ENCODE measurements around the gene TBC1D21. TPM values are rescaled to one million over a fixed set of nuclear protein-coding genes. Genes with fewer than 3 reads are reported as not detected.
A peak's percentile ranks its signal among the peaks of the same experiment; 100 is the strongest.

TBC1D21 gene
- polyA plus RNA-seq, 1 donor (not counting 4 experiments of a cell fraction or from before 2014, with no cell fraction given): not detected

DNA sequence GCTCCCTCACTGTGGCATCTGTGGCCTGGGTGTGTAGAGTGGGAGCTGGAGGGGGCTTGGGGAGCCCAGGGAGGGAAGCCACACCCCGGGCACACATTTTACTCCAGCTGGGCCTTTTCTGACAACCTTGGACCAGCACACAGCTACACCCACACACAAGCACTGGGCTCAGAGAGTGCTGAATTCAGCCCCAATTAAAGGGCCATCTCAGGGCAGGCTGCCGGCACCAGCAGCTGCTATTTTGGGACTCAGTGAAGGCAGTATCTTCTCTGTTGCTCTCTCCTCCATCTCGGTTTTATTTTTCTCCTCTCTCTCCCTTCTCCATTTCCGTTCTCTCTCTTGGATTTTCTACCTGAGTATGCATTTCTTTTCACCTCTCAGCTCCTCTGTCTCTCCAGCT, 19.1 kb upstream of the TBC1D21 start:
- H3K4me1 ChIP-seq (ENCODE audit: control insufficient read depth, extremely low read depth, insufficient read depth, low read length): no peaks in the 10 kb centered on the region
- H3K79me2 ChIP-seq (ENCODE audit: control insufficient read depth, insufficient read depth, low read length): no peaks in the 10 kb centered on the region
- FAIRE-seq (no peak), DNase-seq (ENCODE audit: low read depth, low spot score) (no peak)
- no peaks in the 10 kb centered on the region for H3K9me1 ChIP-seq (ENCODE audit: control insufficient read depth, extremely low read depth, insufficient read depth, low read length)
- H3K36me3 ChIP-seq (ENCODE audit: control insufficient read depth in 2 of 2, extremely low read depth in 1 of 2, insufficient read depth in 2 of 2, low read length in 2 of 2): no peaks in the 10 kb centered on the region
- H2AFZ ChIP-seq (ENCODE audit: control insufficient read depth, low read length): no peak overlapping the region
- H3K27me3 ChIP-seq (ENCODE audit: control insufficient read depth, extremely low read depth, insufficient read depth, low read length): peaks cover 24% of the 10 kb centered on the region
- no peaks in the 10 kb centered on the region for H3K9me3 ChIP-seq (ENCODE audit: control insufficient read depth, low read depth, low read length)
- no peak for TF ChIP-seq EZH2 (IDR thresholded peaks at IDR 0.05; ENCODE audit: low read length)
- TF ChIP-seq, protein P1, sequence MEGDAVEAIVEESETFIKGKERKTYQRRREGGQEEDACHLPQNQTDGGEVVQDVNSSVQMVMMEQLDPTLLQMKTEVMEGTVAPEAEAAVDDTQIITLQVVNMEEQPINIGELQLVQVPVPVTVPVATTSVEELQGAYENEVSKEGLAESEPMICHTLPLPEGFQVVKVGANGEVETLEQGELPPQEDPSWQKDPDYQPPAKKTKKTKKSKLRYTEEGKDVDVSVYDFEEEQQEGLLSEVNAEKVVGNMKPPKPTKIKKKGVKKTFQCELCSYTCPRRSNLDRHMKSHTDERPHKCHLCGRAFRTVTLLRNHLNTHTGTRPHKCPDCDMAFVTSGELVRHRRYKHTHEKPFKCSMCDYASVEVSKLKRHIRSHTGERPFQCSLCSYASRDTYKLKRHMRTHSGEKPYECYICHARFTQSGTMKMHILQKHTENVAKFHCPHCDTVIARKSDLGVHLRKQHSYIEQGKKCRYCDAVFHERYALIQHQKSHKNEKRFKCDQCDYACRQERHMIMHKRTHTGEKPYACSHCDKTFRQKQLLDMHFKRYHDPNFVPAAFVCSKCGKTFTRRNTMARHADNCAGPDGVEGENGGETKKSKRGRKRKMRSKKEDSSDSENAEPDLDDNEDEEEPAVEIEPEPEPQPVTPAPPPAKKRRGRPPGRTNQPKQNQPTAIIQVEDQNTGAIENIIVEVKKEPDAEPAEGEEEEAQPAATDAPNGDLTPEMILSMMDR (optimal IDR thresholded peaks at IDR 0.05 in 1 of 3, IDR thresholded peaks at IDR 0.05 in 1 of 3, conservative IDR thresholded peaks at IDR 0.05 in 1 of 3; ENCODE audit: extremely low read depth in 1 of 3, insufficient read depth in 2 of 3, low read length in 3 of 3): no peak
- H3K4me2 ChIP-seq (ENCODE audit: control insufficient read depth, extremely low read depth, insufficient read depth, low read depth, low read length): no peak overlapping the region
- dilution Hi-C loops (cut with MboI; ENCODE audit: extremely low pct_ligation_motif_present, low sequenced_read_pairs): no loop called here
- H3K27ac ChIP-seq (ENCODE audit: control insufficient read depth, insufficient read depth, low read length): no peak overlapping the region
- no peak overlapping the region for H3K9ac ChIP-seq (ENCODE audit: control insufficient read depth, extremely low read depth, insufficient read depth, low read length)
- H4K20me1 ChIP-seq (ENCODE audit: control insufficient read depth, extremely low read depth, insufficient read depth, low read length): no peaks in the 10 kb centered on the region
- no peak overlapping the region for H3K4me3 ChIP-seq (ENCODE audit: control insufficient read depth in 2 of 3, extremely low read depth in 1 of 3, insufficient read depth in 2 of 3, low read depth in 1 of 3, low read length in 3 of 3)

DNA sequence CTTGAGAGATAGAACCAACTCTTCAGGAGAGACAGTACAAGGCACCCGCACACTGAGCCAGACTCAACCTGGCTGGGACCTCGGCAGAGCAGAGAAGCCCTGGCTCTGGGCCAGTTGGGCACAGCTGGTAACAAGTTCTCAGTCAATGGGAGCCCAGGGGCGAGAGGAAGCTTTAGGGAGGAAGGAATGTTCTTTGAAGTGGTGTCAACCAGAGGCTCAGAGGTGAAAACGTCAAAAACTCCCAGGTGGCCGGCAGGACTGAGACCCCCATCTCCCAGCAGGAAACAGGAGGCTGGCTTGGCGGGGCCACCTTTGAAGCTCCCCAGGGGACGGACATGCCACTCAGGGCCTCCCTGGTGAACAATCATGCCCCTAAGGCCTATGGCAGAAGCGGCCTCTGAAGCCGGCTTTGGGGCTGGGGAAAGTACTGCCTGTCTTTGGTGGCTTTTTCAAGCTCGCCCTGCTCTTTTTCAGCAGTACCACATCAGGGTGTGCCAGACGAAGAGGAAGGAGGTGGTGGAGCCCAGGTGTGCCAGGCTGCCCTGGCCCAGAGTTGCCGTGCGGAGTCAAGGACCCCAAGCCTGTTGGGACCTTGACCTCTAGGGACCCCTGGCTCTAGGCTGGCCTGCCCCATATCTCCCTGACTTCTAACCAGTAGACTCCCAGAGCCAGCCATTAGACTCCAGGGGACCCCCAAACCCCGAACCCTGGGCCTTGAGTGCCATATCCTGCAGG, 16.7 kb upstream of the TBC1D21 start:
- H3K4me2 ChIP-seq (ENCODE audit: control insufficient read depth, extremely low read depth, insufficient read depth, low read depth, low read length): no peak overlapping the region
- H3K9ac ChIP-seq (ENCODE audit: control insufficient read depth, extremely low read depth, insufficient read depth, low read length): no peak overlapping the region
- H3K9me1 ChIP-seq (ENCODE audit: control insufficient read depth, extremely low read depth, insufficient read depth, low read length): no peaks in the 10 kb centered on the region
- no peak for DNase-seq (ENCODE audit: low read depth, low spot score)
- no peaks in the 10 kb centered on the region for H3K36me3 ChIP-seq (ENCODE audit: control insufficient read depth in 2 of 2, extremely low read depth in 1 of 2, insufficient read depth in 2 of 2, low read length in 2 of 2)
- FAIRE-seq: no peak
- TF ChIP-seq, protein P1 (optimal IDR thresholded peaks at IDR 0.05 in 1 of 3, IDR thresholded peaks at IDR 0.05 in 1 of 3, conservative IDR thresholded peaks at IDR 0.05 in 1 of 3; ENCODE audit: extremely low read depth in 1 of 3, insufficient read depth in 2 of 3, low read length in 3 of 3): no peak
- peak; percentile 42 for TF ChIP-seq EZH2 (IDR thresholded peaks at IDR 0.05; ENCODE audit: low read length)
- dilution Hi-C loops (cut with MboI; ENCODE audit: extremely low pct_ligation_motif_present, low sequenced_read_pairs): no loop called here
- peaks cover 21% of the 10 kb centered on the region for H3K27me3 ChIP-seq (ENCODE audit: control insufficient read depth, extremely low read depth, insufficient read depth, low read length)
- H3K79me2 ChIP-seq (ENCODE audit: control insufficient read depth, insufficient read depth, low read length): no peaks in the 10 kb centered on the region
- H3K4me3 ChIP-seq (ENCODE audit: control insufficient read depth in 2 of 3, extremely low read depth in 1 of 3, insufficient read depth in 2 of 3, low read depth in 1 of 3, low read length in 3 of 3): no peak overlapping the region
- no peaks in the 10 kb centered on the region for H4K20me1 ChIP-seq (ENCODE audit: control insufficient read depth, extremely low read depth, insufficient read depth, low read length)
- H3K9me3 ChIP-seq (ENCODE audit: control insufficient read depth, low read depth, low read length): no peaks in the 10 kb centered on the region
- H3K4me1 ChIP-seq (ENCODE audit: control insufficient read depth, extremely low read depth, insufficient read depth, low read length): no peaks in the 10 kb centered on the region
- H3K27ac ChIP-seq (ENCODE audit: control insufficient read depth, insufficient read depth, low read length): no peak overlapping the region
- no peak overlapping the region for H2AFZ ChIP-seq (ENCODE audit: control insufficient read depth, low read length)
